GM12878 (cell line): ENCODE results near the gene ATP5PD. TPM values are rescaled to one million over a fixed set of nuclear protein-coding genes. Genes with fewer than 3 reads are reported as not detected.

Experiments used
- ATAC-seq: fragments of 200-7000 bp; cut with Tn5 transposase; 3 replicates; pipeline ENCODE4 v1.9.1; 2020; ENCODE audit warnings: mild to moderate bottlenecking, moderate library complexity
- BruUV-seq: library from RNA; stranded (reverse); fragments of 400-500 nt; replicated peaks from 2 replicates; lab custom pipeline; 2021; lab: Mats Ljungman, UMichigan
- CTCF ChIA-PET: fragments of 300-600 bp; sonication (Branson Sonifier 250); formaldehyde crosslinking; extraction: SDS; loops from one replicate; lab custom pipeline; 2021; ENCODE audit warnings: inconsistent platforms; lab: Yijun Ruan, JAX
- POLR2A ChIA-PET: fragments of 350-600 bp; formaldehyde crosslinking; extraction: SDS; loops from one replicate; lab custom pipeline; 2021; ENCODE audit warnings: inconsistent platforms; lab: Charles Lee
- RAD21 ChIA-PET: fragments of 300-600 bp; sonication (Branson Sonifier 250); formaldehyde crosslinking; loops from one replicate; lab custom pipeline; 2023; ENCODE audit warnings: antibody characterized with exemption; ENCODE audit not compliant: unreplicated experiment; lab: Charles Lee
- SMC1A ChIA-PET: fragments of 300-600 bp; sonication (Branson Sonifier 250); formaldehyde crosslinking; loops from one replicate; lab custom pipeline; 2023; ENCODE audit not compliant: unreplicated experiment, uncharacterized antibody; lab: Charles Lee
- DNase-seq: peaks from one replicate; pipeline ENCODE4 v3.0.0-alpha.2; 2011; ENCODE audit warnings: low read depth, low spot score
- FAIRE-seq: peaks from 3 replicates; lab custom pipeline; 2011; peaks lifted over from hg19 to GRCh38; lab: Jason Lieb, UNC
- H2AFZ ChIP-seq: 2 replicates; pipeline ENCODE4 v1.6.0; 2011; ENCODE audit warnings: low read depth, low read length, control low read depth; ENCODE audit not compliant: control insufficient read depth
- H3K27ac ChIP-seq: 2 replicates; pipeline ENCODE4 v1.5.1; 2011; ENCODE audit warnings: control low read depth; ENCODE audit not compliant: control insufficient read depth, insufficient read depth
- H3K27me3 ChIP-seq, 2 experiments: replicated peaks in 1 of 2; 2 replicates each; pipeline versions ENCODE4 v1.6.0 to v1.6.1; 2011; ENCODE audit warnings: low read length in 1 of 2; ENCODE audit not compliant: control insufficient read depth in 2 of 2, insufficient read depth in 2 of 2
- H3K36me3 ChIP-seq, 2 experiments: 2 replicates each; pipeline ENCODE4 v1.5.1; 2011; ENCODE audit warnings: low read length in 1 of 2; ENCODE audit not compliant: control insufficient read depth in 2 of 2, insufficient read depth in 2 of 2
- H3K4me1 ChIP-seq: 2 replicates; pipeline ENCODE4 v1.6.1; 2011; ENCODE audit warnings: mild to moderate bottlenecking, low read length, moderate library complexity, mixed read lengths; ENCODE audit not compliant: control insufficient read depth, insufficient read depth
- H3K4me2 ChIP-seq: 2 replicates; pipeline ENCODE4 v1.6.0; 2011; ENCODE audit warnings: control low read depth; ENCODE audit not compliant: control insufficient read depth, insufficient read depth
- H3K4me3 ChIP-seq: fragments of 200-600 bp; sonication (generic); 2 replicates; pipeline ENCODE4 v1.5.1; 2016
- H3K79me2 ChIP-seq: 2 replicates; pipeline ENCODE4 v1.6.0; 2011; ENCODE audit warnings: low read length; ENCODE audit not compliant: control insufficient read depth, insufficient read depth
- H3K9ac ChIP-seq: 2 replicates; pipeline ENCODE4 v1.8.0; 2011; ENCODE audit warnings: low read length, control low read depth, mixed read lengths; ENCODE audit not compliant: control insufficient read depth, insufficient read depth
- H3K9me3 ChIP-seq: replicated peaks from 3 replicates; pipeline ENCODE4 v1.5.1; 2011; ENCODE audit warnings: mild to moderate bottlenecking, low read length; ENCODE audit not compliant: control insufficient read depth, insufficient read depth
- H4K20me1 ChIP-seq: 2 replicates; pipeline ENCODE4 v1.6.0; 2011; ENCODE audit not compliant: control insufficient read depth, insufficient read depth
- ATF2 ChIP-seq: IDR thresholded peaks from 2 replicates; pipeline ENCODE4 v1.6.1; 2012; ENCODE audit warnings: low read length, inconsistent platforms
- CBFB ChIP-seq: IDR thresholded peaks from 2 replicates; pipeline ENCODE4 v1.6.1; 2016; ENCODE audit warnings: antibody characterized with exemption, low read depth
- CHD4 ChIP-seq: fragments of 200-600 bp; sonication (generic); IDR thresholded peaks from 2 replicates; pipeline ENCODE4 v1.6.1; 2016; ENCODE audit warnings: mild to moderate bottlenecking
- ELK1 ChIP-seq: IDR thresholded peaks from 2 replicates; pipeline ENCODE4 v1.6.1; 2012; ENCODE audit warnings: low read depth, low read length, improper control_type of control experiment
- ESRRA ChIP-seq: IDR thresholded peaks from 2 replicates; pipeline ENCODE4 v1.6.1; 2012; ENCODE audit warnings: mild to moderate bottlenecking, low read length, improper control_type of control experiment
- IRF5 ChIP-seq: fragments of 450-650 bp; IDR thresholded peaks from 2 replicates; pipeline ENCODE4 v1.6.1; 2017; ENCODE audit warnings: borderline replicate concordance
- JUNB ChIP-seq: IDR thresholded peaks from 2 replicates; pipeline ENCODE4 v1.6.1; 2016; ENCODE audit warnings: antibody characterized with exemption, mild to moderate bottlenecking
- MEF2A ChIP-seq: IDR thresholded peaks from 2 replicates; pipeline ENCODE4 v1.6.1; 2011; ENCODE audit warnings: low read depth, mild to moderate bottlenecking, low read length, moderate library complexity; ENCODE audit not compliant: insufficient read depth
- NR2F1 ChIP-seq: fragments of 450-650 bp; conservative IDR thresholded peaks from 2 replicates; pipeline ENCODE4 v1.6.1; 2017; ENCODE audit warnings: mild to moderate bottlenecking
- POU2F2 ChIP-seq: IDR thresholded peaks from 3 replicates; pipeline ENCODE4 v1.6.1; 2011; ENCODE audit warnings: low read depth, mild to moderate bottlenecking, low read length, borderline replicate concordance
- RFX5 ChIP-seq: IDR thresholded peaks from 2 replicates; pipeline ENCODE4 v1.6.1; 2011; ENCODE audit warnings: low read depth, low read length, improper control_type of control experiment
- SMARCA5 ChIP-seq: fragments of 450-650 bp; IDR thresholded peaks from 2 replicates; pipeline ENCODE4 v1.6.1; 2017; ENCODE audit warnings: mild to moderate bottlenecking
- TAF1 ChIP-seq: IDR thresholded peaks from 2 replicates; pipeline ENCODE4 v1.6.1; 2011; ENCODE audit warnings: mild to moderate bottlenecking, low read depth, low read length, borderline replicate concordance
- WRNIP1 ChIP-seq: IDR thresholded peaks from 2 replicates; pipeline ENCODE4 v1.6.1; 2011; ENCODE audit warnings: low read depth, low read length, improper control_type of control experiment, borderline replicate concordance
- ZBED1 ChIP-seq: IDR thresholded peaks from 2 replicates; pipeline ENCODE4 v1.6.1; 2016; ENCODE audit warnings: borderline replicate concordance
- ZNF217 ChIP-seq: fragments of 450-650 bp; IDR thresholded peaks from 2 replicates; pipeline ENCODE4 v1.6.1; 2017; ENCODE audit warnings: antibody characterized with exemption, mild to moderate bottlenecking
- WGBS: methylation state at CpG from one replicate; pipeline ENCODE4 v1.1.6; 2016; ENCODE audit warnings: low lambda C conversion rate; ENCODE audit not compliant: insufficient replicate concordance, insufficient coverage; ENCODE audit errors: missing lambda C conversion rate; 5-methylcytosine and 5-hydroxymethylcytosine counted together
- in situ Hi-C: fragments of 300-500 bp; cut with MboI; formaldehyde crosslinking; loops from 9 replicates; pipeline ENCODE4 v1.14.3; 2018; ENCODE audit warnings: mixed read lengths
- intact Hi-C: fragments of 100-400 bp; cut with micrococcal nuclease; formaldehyde crosslinking; loops from one replicate; pipeline ENCODE4 v1.14.2; 2022; ENCODE audit not compliant: unreplicated experiment
- polyA plus RNA-seq, 11 experiments: library from polyadenylated mRNA; depleted of rRNA in 4 of 11; unstranded in 6 of 11; stranded (reverse) in 5 of 11; fragments of >200 nt; fragmentation: Nextera tagmentation in 4 of 11; fragmentation: Illumina TruSeq in 1 of 11; extraction: Ambion mirVana in 4 of 11; extraction: Trizol in 1 of 11; gene quantifications; 1 replicate in 1 of 11; 2 replicates in 10 of 11; pipeline versions ENCODE4 v1.2.1 to v1.2.3, GENCODE V29; 2011 to 2016; ENCODE audit warnings: inconsistent platforms in 2 of 11, missing spikeins in 2 of 11, low read depth in 1 of 11
- total RNA-seq, 4 experiments: library from RNA; depleted of rRNA in 3 of 4; stranded (reverse); fragments of >200 nt in 3 of 4; fragmentation: Illumina TruSeq in 1 of 4; extraction: Trizol in 1 of 4; gene quantifications; 2 replicates each; pipeline versions ENCODE4 v1.2.1 to v1.2.3, GENCODE V29; 2013 to 2021

The ATP5PD gene
- total and polyA plus RNA-seq, 10 of the 15 experiments (the other 5 are each of a cell fraction or from before 2014, with no cell fraction given): 172 to 772 (median 321) TPM

GRCh38 chr17:75075597-75076336, 29.0 kb upstream of the ATP5PD start:
- ChIA-PET CTCF (interaction anchor here (1.4 to 7.6 kb wide), 2 partner anchors 37 to 115 kb away, joined by 4 to 54 read pairs; no protein-coding TSS in a partner anchor), SMC1A (interaction anchor here (1.1 to 1.4 kb wide), 2 partner anchors 114 to 126 kb away, joined by 3 to 7 read pairs; no protein-coding TSS in a partner anchor), RAD21 (interaction anchor here (1.1 to 1.7 kb wide), 4 partner anchors 27 to 114 kb away, joined by 3 to 10 read pairs (median 6); no protein-coding TSS in a partner anchor), POLR2A (interaction anchor here (0.6 to 3.9 kb wide), 4 partner anchors 13 to 55 kb away, joined by 4 to 15 read pairs (median 6); partner anchors contain the start of gene SLC16A5)
- TF ChIP-seq RFX5 (no peak), CHD4 (no peak), POU2F2 (no peak), ELK1 (no peak), SMARCA5 (no peak), MEF2A (no peak), WRNIP1 (no peak), ZBED1 (no peak), NR2F1 (no peak), ESRRA (no peak), CBFB (no peak), IRF5 (no peak), ZNF217 (no peak), TAF1 (no peak), ATF2 (no peak), JUNB (no peak)
- in situ Hi-C loops (no loop called here), intact Hi-C loops (no loop called here)
- Histone ChIP-seq H4K20me1 (no peaks in the 10 kb centered on the region), H2AFZ (no peak overlapping the region), H3K4me3 (no peak overlapping the region), H3K27ac (no peak overlapping the region), H3K9ac (no peak overlapping the region), H3K36me3 (no peaks in the 10 kb centered on the region), H3K79me2 (no peaks in the 10 kb centered on the region), H3K4me1 (peaks cover 30% of the 10 kb centered on the region), H3K27me3 (no peaks in the 10 kb centered on the region), H3K4me2 (no peak overlapping the region), H3K9me3 (no peaks in the 10 kb centered on the region)
- BruUV-seq: no TSS peak
- FAIRE-seq (no peak), ATAC-seq (no peak), DNase-seq (no peak)
- 75% methylated on average over 4 of the region's 4 CpGs for WGBS
